IPS-18a (cell line): ENCODE measurements around the gene ZDBF2.
"Not testable (repeated sequence)": the region's sequence is repeated elsewhere in the genome, so short reads cannot be mapped to it uniquely, and the experiment has no call there.

Experiments
- H3K27ac ChIP-seq: one replicate; pipeline ENCODE4 v1.5.1; 2013; ENCODE audit warnings: low read length
- H3K27me3 ChIP-seq: one replicate; pipeline ENCODE4 v1.6.1; 2013; ENCODE audit warnings: mild to moderate bottlenecking, low read length; ENCODE audit not compliant: control insufficient read depth, insufficient read depth
- H3K36me3 ChIP-seq: one replicate; pipeline ENCODE4 v1.6.1; 2013; ENCODE audit warnings: low read depth, low read length; ENCODE audit not compliant: control insufficient read depth
- H3K4me1 ChIP-seq: one replicate; pipeline ENCODE4 v1.6.1; 2013; ENCODE audit warnings: low read depth, low read length; ENCODE audit not compliant: control insufficient read depth
- H3K4me3 ChIP-seq: one replicate; pipeline ENCODE4 v1.5.1; 2013; ENCODE audit warnings: low read length
- H3K9ac ChIP-seq: one replicate; pipeline ENCODE4 v1.6.1; 2013; ENCODE audit warnings: mild to moderate bottlenecking, low read length, moderate library complexity
- H3K9me3 ChIP-seq: one replicate; pipeline ENCODE4 v1.6.1; 2013; ENCODE audit warnings: low read depth, low read length; ENCODE audit not compliant: control insufficient read depth

Gene ZDBF2

GRCh38 chr2:206296128-206296527 lies 21.7 kb downstream of the ZDBF2 start:
- H3K36me3 ChIP-seq = peaks cover 4% of the 10 kb centered on the region
- H3K9me3 ChIP-seq = no peaks in the 10 kb centered on the region
- H3K4me3 ChIP-seq = no peak overlapping the region
- H3K9ac ChIP-seq = no peak overlapping the region
- no peaks in the 10 kb centered on the region for H3K27me3 ChIP-seq
- H3K27ac ChIP-seq = no peak overlapping the region
- H3K4me1 ChIP-seq = no peaks in the 10 kb centered on the region

GRCh38 chr2:206299608-206300007 lies 25.1 kb downstream of the ZDBF2 start:
- not testable (repeated sequence) for H3K27ac ChIP-seq, H3K9ac ChIP-seq, H3K4me3 ChIP-seq, H3K27me3 ChIP-seq, H3K4me1 ChIP-seq, H3K9me3 ChIP-seq, H3K36me3 ChIP-seq

- H3K4me3 ChIP-seq = no peak overlapping the region
- no peak overlapping the region for H3K27ac ChIP-seq
- no peak overlapping the region for H3K9ac ChIP-seq
- no peaks in the 10 kb centered on the region for H3K27me3 ChIP-seq
- no peaks in the 10 kb centered on the region for H3K9me3 ChIP-seq
- H3K36me3 ChIP-seq = peaks cover 19% of the 10 kb centered on the region
- H3K4me1 ChIP-seq = no peaks in the 10 kb centered on the region
These were observed 31.2 kb downstream of the ZDBF2 start for GRCh38 chr2:206305523-206306245.

GRCh38 chr2:206311026-206311425 lies 36.6 kb downstream of the ZDBF2 start:
- Histone ChIP-seq H3K9me3 (no peaks in the 10 kb centered on the region), H3K9ac (no peak overlapping the region), H3K27ac (no peak overlapping the region), H3K27me3 (no peaks in the 10 kb centered on the region), H3K4me1 (no peaks in the 10 kb centered on the region), H3K4me3 (no peak overlapping the region), H3K36me3 (peaks cover 6% of the 10 kb centered on the region)

GRCh38 chr2:206316141-206316540 lies 41.7 kb downstream of the ZDBF2 start:
- Histone ChIP-seq H3K36me3 (peaks cover 3% of the 10 kb centered on the region), H3K9ac (no peak overlapping the region), H3K27me3 (no peaks in the 10 kb centered on the region), H3K9me3 (peaks cover 4% of the 10 kb centered on the region), H3K27ac (no peak overlapping the region), H3K4me1 (no peaks in the 10 kb centered on the region), H3K4me3 (no peak overlapping the region)

- no peaks in the 10 kb centered on the region for H3K27me3 ChIP-seq
- no peak overlapping the region for H3K27ac ChIP-seq
- H3K9me3 ChIP-seq = peaks cover 4% of the 10 kb centered on the region
- H3K36me3 ChIP-seq = peaks cover 3% of the 10 kb centered on the region
- no peak overlapping the region for H3K4me3 ChIP-seq
- H3K4me1 ChIP-seq = no peaks in the 10 kb centered on the region
- no peak overlapping the region for H3K9ac ChIP-seq
These were observed 48.6 kb downstream of the ZDBF2 start for GRCh38 chr2:206323033-206323432.

GRCh38 chr2:206323486-206323885 lies 49.0 kb downstream of the ZDBF2 start:
- Histone ChIP-seq H3K27ac (no peak overlapping the region), H3K9ac (no peak overlapping the region), H3K9me3 (peaks cover 4% of the 10 kb centered on the region), H3K4me1 (peaks cover under 1% of the 10 kb centered on the region), H3K36me3 (peaks cover 3% of the 10 kb centered on the region), H3K4me3 (no peak overlapping the region), H3K27me3 (no peaks in the 10 kb centered on the region)

GRCh38 chr2:206324869-206325268 lies 50.4 kb downstream of the ZDBF2 start:
- Histone ChIP-seq H3K27ac (no peak overlapping the region), H3K36me3 (no peaks in the 10 kb centered on the region), H3K4me1 (peaks cover 5% of the 10 kb centered on the region), H3K27me3 (no peaks in the 10 kb centered on the region), H3K4me3 (no peak overlapping the region), H3K9ac (no peak overlapping the region), H3K9me3 (no peaks in the 10 kb centered on the region)

GRCh38 chr2:206328974-206329373 lies 54.5 kb downstream of the ZDBF2 start:
- Histone ChIP-seq H3K9me3 (no peaks in the 10 kb centered on the region), H3K27ac (no peak overlapping the region), H3K4me3 (no peak overlapping the region)

GRCh38 chr2:206336861-206337260 lies 62.4 kb downstream of the ZDBF2 start:
- Histone ChIP-seq H3K9ac (no peak overlapping the region), H3K4me1 (no peaks in the 10 kb centered on the region), H3K27me3 (no peaks in the 10 kb centered on the region), H3K9me3 (no peaks in the 10 kb centered on the region), H3K4me3 (no peak overlapping the region), H3K36me3 (no peaks in the 10 kb centered on the region), H3K27ac (no peak overlapping the region)

More at GRCh38 chr2:206328974-206329373, 54.5 kb downstream of the ZDBF2 start:
- H3K9ac ChIP-seq = no peak overlapping the region
- no peaks in the 10 kb centered on the region for H3K27me3 ChIP-seq
- peaks cover 5% of the 10 kb centered on the region for H3K4me1 ChIP-seq
- no peaks in the 10 kb centered on the region for H3K36me3 ChIP-seq

- Histone ChIP-seq H3K27me3 (no peaks in the 10 kb centered on the region), H3K9me3 (no peaks in the 10 kb centered on the region), H3K27ac (no peak overlapping the region), H3K4me1 (no peaks in the 10 kb centered on the region), H3K36me3 (no peaks in the 10 kb centered on the region), H3K4me3 (no peak overlapping the region), H3K9ac (no peak overlapping the region)
These were observed 63.5 kb downstream of the ZDBF2 start for GRCh38 chr2:206337956-206338355.

GRCh38 chr2:206341396-206341795 lies 66.9 kb downstream of the ZDBF2 start:
- Histone ChIP-seq H3K4me1 (no peaks in the 10 kb centered on the region), H3K27me3 (no peaks in the 10 kb centered on the region), H3K27ac (no peak overlapping the region), H3K9ac (no peak overlapping the region), H3K36me3 (no peaks in the 10 kb centered on the region), H3K4me3 (no peak overlapping the region), H3K9me3 (no peaks in the 10 kb centered on the region)
